Loucy (cell line): Measurements from ENCODE around the gene TNFRSF11A.

Experiments used
- H2AFZ ChIP-seq: fragments of 200-600 bp; sonication (generic); 2 replicates; pipeline ENCODE4 v1.6.0; 2016; ENCODE audit warnings: antibody characterized with exemption, mild to moderate bottlenecking, low read length, moderate library complexity
- H3F3A ChIP-seq: fragments of 200-600 bp; 2 replicates; pipeline ENCODE4 v1.6.0; 2016; ENCODE audit warnings: antibody characterized with exemption, low read depth, mild to moderate bottlenecking
- H3K27me3 ChIP-seq: fragments of 200-600 bp; sonication (generic); 2 replicates; pipeline ENCODE4 v1.6.1; 2014; ENCODE audit warnings: low read length, mild to moderate bottlenecking; ENCODE audit not compliant: insufficient read depth, poor library complexity, severe bottlenecking
- H3K36me3 ChIP-seq: fragments of 200-600 bp; sonication (generic); 2 replicates; pipeline ENCODE4 v1.6.1; 2016; ENCODE audit warnings: low read length; ENCODE audit not compliant: insufficient read depth
- H3K4me1 ChIP-seq: fragments of 200-600 bp; sonication (generic); 2 replicates; pipeline ENCODE4 v1.5.1; 2014; ENCODE audit warnings: low read length, mild to moderate bottlenecking; ENCODE audit not compliant: insufficient read depth, poor library complexity, severe bottlenecking
- H3K4me2 ChIP-seq: fragments of 200-600 bp; sonication (generic); 2 replicates; pipeline ENCODE4 v1.6.0; 2014; ENCODE audit warnings: antibody characterized with exemption, low read length, low read depth, mild to moderate bottlenecking; ENCODE audit not compliant: poor library complexity, severe bottlenecking
- H3K4me3 ChIP-seq: fragments of 200-600 bp; sonication (generic); 2 replicates; pipeline ENCODE4 v1.5.1; 2014; ENCODE audit warnings: low read length, mild to moderate bottlenecking, mixed read lengths; ENCODE audit not compliant: poor library complexity, severe bottlenecking
- H3K79me2 ChIP-seq: fragments of 200-600 bp; sonication (generic); 2 replicates; pipeline ENCODE4 v1.6.1; 2014; ENCODE audit warnings: low read length; ENCODE audit not compliant: insufficient read depth
- H3K9ac ChIP-seq: fragments of 200-600 bp; sonication (generic); 2 replicates; pipeline ENCODE4 v1.6.0; 2014; ENCODE audit warnings: mild to moderate bottlenecking, low read depth, low read length, moderate library complexity; ENCODE audit not compliant: poor library complexity, severe bottlenecking
- H3K9me2 ChIP-seq: fragments of 200-600 bp; sonication (generic); replicated peaks from 2 replicates; pipeline ENCODE4 v1.6.1; 2016; ENCODE audit warnings: low read depth, low read length, mixed read lengths
- H3K9me3 ChIP-seq: fragments of 200-600 bp; sonication (generic); 2 replicates; pipeline ENCODE4 v1.6.1; 2014; ENCODE audit warnings: mild to moderate bottlenecking, antibody characterized with exemption, low read length, low read depth; ENCODE audit not compliant: insufficient read depth
- H4K20me1 ChIP-seq: fragments of 200-600 bp; sonication (generic); 2 replicates; pipeline ENCODE4 v1.6.0; 2014; ENCODE audit warnings: antibody characterized with exemption, low read length, mild to moderate bottlenecking; ENCODE audit not compliant: insufficient read depth, poor library complexity, severe bottlenecking
- EZH2phosphoT487 ChIP-seq: fragments of 200-600 bp; IDR thresholded peaks from 2 replicates; pipeline ENCODE4 v1.6.1; 2018; ENCODE audit warnings: antibody characterized with exemption, mild to moderate bottlenecking, moderate library complexity, borderline replicate concordance
- TF ChIP-seq, protein P1 (sequence below): fragments of 200-600 bp; sonication (generic); conservative IDR thresholded peaks from 2 replicates; pipeline ENCODE4 v1.5.1; 2014; ENCODE audit warnings: mild to moderate bottlenecking, antibody characterized with exemption, low read length

Gene TNFRSF11A

DNA sequence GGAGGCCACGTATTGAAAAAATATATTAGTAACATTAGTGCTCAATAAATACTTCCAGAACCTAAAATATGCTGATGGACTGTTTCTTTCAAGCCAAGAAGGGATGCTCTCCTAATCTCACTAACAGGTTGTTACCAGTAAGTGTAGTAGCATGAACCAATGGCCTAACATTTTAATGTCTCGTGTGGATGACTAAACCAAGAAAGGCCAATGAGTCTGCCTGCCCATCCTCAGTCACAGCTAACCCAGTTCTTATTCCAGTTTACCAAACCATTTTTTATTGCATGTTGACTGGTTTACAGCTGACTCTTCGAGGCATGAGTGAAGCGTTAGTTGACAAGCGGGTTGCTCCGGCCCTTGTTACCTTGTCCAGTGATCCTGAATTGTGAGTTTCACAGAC, 45.1 kb upstream of the TNFRSF11A start:
- Histone ChIP-seq H3K4me2 (no peak overlapping the region), H4K20me1 (no peaks in the 10 kb centered on the region), H3K79me2 (no peaks in the 10 kb centered on the region), H3K9ac (no peak overlapping the region), H3K27me3 (no peaks in the 10 kb centered on the region), H3F3A (no peaks in the 10 kb centered on the region), H3K4me1 (no peaks in the 10 kb centered on the region), H3K4me3 (no peak overlapping the region), H3K9me2 (no peaks in the 10 kb centered on the region), H3K9me3 (no peaks in the 10 kb centered on the region), H2AFZ (no peak overlapping the region), H3K36me3 (peaks cover 75% of the 10 kb centered on the region)
- TF ChIP-seq EZH2phosphoT487, result no peak
- TF ChIP-seq, protein P1, sequence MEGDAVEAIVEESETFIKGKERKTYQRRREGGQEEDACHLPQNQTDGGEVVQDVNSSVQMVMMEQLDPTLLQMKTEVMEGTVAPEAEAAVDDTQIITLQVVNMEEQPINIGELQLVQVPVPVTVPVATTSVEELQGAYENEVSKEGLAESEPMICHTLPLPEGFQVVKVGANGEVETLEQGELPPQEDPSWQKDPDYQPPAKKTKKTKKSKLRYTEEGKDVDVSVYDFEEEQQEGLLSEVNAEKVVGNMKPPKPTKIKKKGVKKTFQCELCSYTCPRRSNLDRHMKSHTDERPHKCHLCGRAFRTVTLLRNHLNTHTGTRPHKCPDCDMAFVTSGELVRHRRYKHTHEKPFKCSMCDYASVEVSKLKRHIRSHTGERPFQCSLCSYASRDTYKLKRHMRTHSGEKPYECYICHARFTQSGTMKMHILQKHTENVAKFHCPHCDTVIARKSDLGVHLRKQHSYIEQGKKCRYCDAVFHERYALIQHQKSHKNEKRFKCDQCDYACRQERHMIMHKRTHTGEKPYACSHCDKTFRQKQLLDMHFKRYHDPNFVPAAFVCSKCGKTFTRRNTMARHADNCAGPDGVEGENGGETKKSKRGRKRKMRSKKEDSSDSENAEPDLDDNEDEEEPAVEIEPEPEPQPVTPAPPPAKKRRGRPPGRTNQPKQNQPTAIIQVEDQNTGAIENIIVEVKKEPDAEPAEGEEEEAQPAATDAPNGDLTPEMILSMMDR, result no peak

- no peak overlapping the region for H3K4me2 ChIP-seq
Measured at GRCh38 chr18:62280786-62281185, 44.3 kb upstream of the TNFRSF11A start.

DNA sequence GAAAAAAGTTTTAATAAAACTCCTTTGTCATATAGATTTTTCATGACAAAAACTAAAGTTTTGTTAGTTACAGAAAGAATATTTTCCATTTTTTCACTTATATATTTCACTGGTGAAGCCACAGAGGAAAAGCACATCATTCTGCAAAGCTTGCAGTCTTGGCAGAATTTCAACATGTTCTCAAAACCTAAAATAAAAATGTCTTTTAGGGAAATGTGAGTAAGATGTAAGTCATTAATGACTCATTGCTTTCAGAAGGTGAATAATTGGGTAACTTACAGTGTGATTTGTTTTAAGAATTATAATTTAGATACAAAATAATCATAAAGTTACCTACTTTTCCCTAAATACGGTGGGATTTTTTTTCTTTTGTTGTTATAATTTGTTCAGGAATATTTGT, 43.4 kb upstream of the TNFRSF11A start:
- Histone ChIP-seq H3K9me3 (no peaks in the 10 kb centered on the region), H3K4me1 (no peaks in the 10 kb centered on the region), H4K20me1 (no peaks in the 10 kb centered on the region), H3K9ac (no peak overlapping the region), H2AFZ (no peak overlapping the region), H3K27me3 (no peaks in the 10 kb centered on the region), H3K9me2 (no peaks in the 10 kb centered on the region), H3F3A (no peaks in the 10 kb centered on the region), H3K79me2 (no peaks in the 10 kb centered on the region), H3K36me3 (peaks cover 75% of the 10 kb centered on the region), H3K4me2 (no peak overlapping the region), H3K4me3 (no peak overlapping the region)
- no peak for TF ChIP-seq EZH2phosphoT487
- TF ChIP-seq, protein P1, result no peak

More at GRCh38 chr18:62280786-62281185, 44.3 kb upstream of the TNFRSF11A start:
- no peak overlapping the region for H3K9ac ChIP-seq
- H3K79me2 ChIP-seq, result no peaks in the 10 kb centered on the region
- no peak overlapping the region for H2AFZ ChIP-seq
- no peaks in the 10 kb centered on the region for H3F3A ChIP-seq
- no peaks in the 10 kb centered on the region for H3K27me3 ChIP-seq
- H3K4me1 ChIP-seq, result no peaks in the 10 kb centered on the region
- H3K9me3 ChIP-seq, result no peaks in the 10 kb centered on the region
- TF ChIP-seq, protein P1, result no peak
- no peak overlapping the region for H3K4me3 ChIP-seq
- H4K20me1 ChIP-seq, result no peaks in the 10 kb centered on the region
- H3K9me2 ChIP-seq, result no peaks in the 10 kb centered on the region
- H3K36me3 ChIP-seq, result peaks cover 75% of the 10 kb centered on the region
